DMS114 treated with DMSO at 0.1 percent for 48 hours (cell line): Measurements from ENCODE around the gene DNAJC25.
A peak's percentile ranks its signal among the peaks of the same experiment; 100 is the strongest.

Experiments used
- DNase-seq: peaks from one replicate; lab custom pipeline; 2025; ENCODE audit not compliant: unreplicated experiment; lab: John Stamatoyannopoulos, UW

Gene DNAJC25

GRCh38 chr9:111627260-111627963 lies 3.7 kb upstream of the DNAJC25 start:
- no peak for DNase-seq

- DNase-seq = no peak
These were observed 2.7 kb upstream of the DNAJC25 start for GRCh38 chr9:111628411-111628810.

GRCh38 chr9:111630182-111630963 lies 761 bp upstream of the DNAJC25 start:
- DNase-seq = no peak

- DNase-seq = no peak
These were observed 245 bp upstream of the DNAJC25 start for GRCh38 chr9:111630964-111631213.

GRCh38 chr9:111632060-111632459 lies 926 bp downstream of the DNAJC25 start:
- no peak for DNase-seq

GRCh38 chr9:111632695-111633388 lies 1.7 kb downstream of the DNAJC25 start:
- DNase-seq = no peak

GRCh38 chr9:111633389-111633736 lies 2.2 kb downstream of the DNAJC25 start:
- DNase-seq = no peak

- no peak for DNase-seq
These were observed 3.7 kb downstream of the DNAJC25 start for GRCh38 chr9:111634860-111635259.

GRCh38 chr9:111637421-111637950 lies 6.4 kb downstream of the DNAJC25 start:
- no peak for DNase-seq

- DNase-seq = no peak
These were observed 13.2 kb downstream of the DNAJC25 start for GRCh38 chr9:111644195-111644772.

GRCh38 chr9:111645806-111646205 lies 14.7 kb downstream of the DNAJC25 start:
- DNase-seq = no peak

- DNase-seq = no peak
These were observed 15.3 kb downstream of the DNAJC25 start for GRCh38 chr9:111646417-111646816.

- DNase-seq = no peak
These were observed 16.9 kb downstream of the DNAJC25 start for GRCh38 chr9:111648066-111648465.

- no peak for DNase-seq
These were observed 17.9 kb downstream of the DNAJC25 start for GRCh38 chr9:111649016-111649415.

- DNase-seq = no peak
These were observed 25.9 kb downstream of the DNAJC25 start for GRCh38 chr9:111657051-111657450.

GRCh38 chr9:111658943-111659342 lies 27.8 kb downstream of the DNAJC25 start:
- no peak for DNase-seq

- no peak for DNase-seq
These were observed 28.6 kb downstream of the DNAJC25 start for GRCh38 chr9:111659691-111660090.

- DNase-seq = peak; percentile 14
These were observed 30.1 kb downstream of the DNAJC25 start, which contains the start of gene GNG10 for GRCh38 chr9:111661150-111661801. GNG10 (plus strand) TSS chr9:111661605; CDS start chr9:111661635, 30 bp downstream.

GRCh38 chr9:111661802-111662521 lies 30.8 kb downstream of the DNAJC25 start:
- no peak for DNase-seq

- no peak for DNase-seq
These were observed 31.6 kb downstream of the DNAJC25 start for GRCh38 chr9:111662576-111663300.
